K562 (cell line): ENCODE results near the gene GCK. TPM values are rescaled to one million over a fixed set of nuclear protein-coding genes. Genes with fewer than 3 reads are reported as not detected.

Experiments
- ATAC-seq: fragments of 200-7000 bp; cut with Tn5 transposase; 3 replicates; pipeline ENCODE4 v1.9.1; 2020; ENCODE audit warnings: moderate library complexity
- BruUV-seq: library from RNA; stranded (reverse); fragments of 400-500 nt; replicated peaks from 2 replicates; lab custom pipeline; 2021; lab: Mats Ljungman, UMichigan
- CTCF ChIA-PET: fragments of 300-600 bp; formaldehyde crosslinking; extraction: SDS; loops from one replicate; lab custom pipeline; 2021; ENCODE audit warnings: low intra/inter-chr PET ratio; lab: Yijun Ruan, JAX
- POLR2A ChIA-PET: fragments of 300-600, 350-650 bp; sonication (Branson Sonifier 250); formaldehyde crosslinking; extraction: SDS; loops from one replicate; lab custom pipeline; 2021; ENCODE audit warnings: antibody characterized with exemption, inconsistent platforms; lab: Yijun Ruan, JAX
- DNase-seq, 4 experiments: peaks; one replicate each; pipeline versions ENCODE4 v3.0.0 to v3.0.0-alpha.2; 2011 to 2018; ENCODE audit warnings: low spot score in 3 of 4, mixed read lengths in 3 of 4; ENCODE audit errors: extremely low read depth in 1 of 4
- FAIRE-seq: peaks from 2 replicates; lab custom pipeline; 2011; peaks lifted over from hg19 to GRCh38; lab: Jason Lieb, UNC
- H2AFZ ChIP-seq: 2 replicates; pipeline ENCODE4 v1.6.0; 2011; ENCODE audit warnings: low read depth, low read length, control low read depth, inconsistent platforms
- H3K27ac ChIP-seq: fragments of 200-600 bp; 3 replicates; pipeline ENCODE4 v1.8.0; 2011; ENCODE audit warnings: low read depth, mild to moderate bottlenecking, control low read depth, inconsistent platforms, low read length, moderate library complexity, mixed read lengths; ENCODE audit errors: extremely low read depth
- H3K27me3 ChIP-seq, 2 experiments: fragments of 300-600 bp in 1 of 2; 2 replicates in 1 of 2; 3 replicates in 1 of 2; pipeline versions ENCODE4 v1.6.0 to v1.8.0; 2011; ENCODE audit warnings: inconsistent platforms in 2 of 2, low read length in 2 of 2, mild to moderate bottlenecking in 1 of 2, mixed read lengths in 1 of 2, moderate library complexity in 1 of 2; ENCODE audit not compliant: control insufficient read depth in 2 of 2, insufficient read depth in 2 of 2
- H3K36me3 ChIP-seq: fragments of 300-600 bp; 3 replicates; pipeline ENCODE4 v1.8.0; 2011; ENCODE audit warnings: mild to moderate bottlenecking, low read length, inconsistent platforms; ENCODE audit not compliant: control insufficient read depth, insufficient read depth
- H3K4me1 ChIP-seq, 2 experiments: fragments of 200-600 bp in 1 of 2; replicated peaks in 1 of 2; 2 replicates in 1 of 2; 3 replicates in 1 of 2; pipeline versions ENCODE4 v1.5.1 to v1.8.0; 2011; ENCODE audit warnings: inconsistent platforms in 2 of 2, low read length in 2 of 2, mild to moderate bottlenecking in 1 of 2, mixed read lengths in 1 of 2, moderate library complexity in 1 of 2; ENCODE audit not compliant: control insufficient read depth in 2 of 2, insufficient read depth in 2 of 2
- H3K4me2 ChIP-seq: 2 replicates; pipeline ENCODE4 v1.6.1; 2011; ENCODE audit warnings: low read length, control low read depth, inconsistent platforms, mixed read lengths; ENCODE audit not compliant: insufficient read depth
- H3K4me3 ChIP-seq: fragments of 200-600 bp; sonication (generic), shearing (Covaris generic); 2 replicates; pipeline ENCODE4 v1.5.1; 2016; ENCODE audit warnings: control low read depth, inconsistent platforms
- H3K79me2 ChIP-seq: fragments of 200-600 bp; 3 replicates; pipeline ENCODE4 v1.8.0; 2011; ENCODE audit warnings: low read length, inconsistent platforms; ENCODE audit not compliant: control insufficient read depth, insufficient read depth
- H3K9ac ChIP-seq, 2 experiments: 2 replicates each; pipeline versions ENCODE4 v1.6.0 to v1.6.1; 2011; ENCODE audit warnings: low read depth in 2 of 2, low read length in 2 of 2, control low read depth in 1 of 2, inconsistent platforms in 1 of 2, mild to moderate bottlenecking in 1 of 2, mixed read lengths in 1 of 2; ENCODE audit not compliant: insufficient read depth in 1 of 2
- H3K9me1 ChIP-seq: one replicate; pipeline ENCODE4 v1.6.0; 2011; ENCODE audit warnings: inconsistent platforms, mild to moderate bottlenecking, low read length, moderate library complexity; ENCODE audit not compliant: control insufficient read depth, insufficient read depth
- H3K9me3 ChIP-seq: replicated peaks from 2 replicates; pipeline ENCODE4 v1.5.1; 2011; ENCODE audit warnings: low read depth, low read length, inconsistent platforms; ENCODE audit not compliant: control insufficient read depth, insufficient read depth
- H4K20me1 ChIP-seq: replicated peaks from 2 replicates; pipeline ENCODE4 v1.6.1; 2011; ENCODE audit warnings: low read length, inconsistent platforms, mixed read lengths; ENCODE audit not compliant: control insufficient read depth, insufficient read depth
- BRCA1 ChIP-seq, 2 experiments: fragments of 450-650 bp in 1 of 2; sonication (generic) in 1 of 2; formaldehyde crosslinking in 1 of 2; IDR thresholded peaks; 2 replicates each; pipeline versions ENCODE4 v1.5.0 to v1.6.1; 2017 to 2020; ENCODE audit warnings: mild to moderate bottlenecking in 1 of 2, missing genetic modification reagents in 1 of 2
- E2F8 ChIP-seq: fragments of 450-650 bp; IDR thresholded peaks from 2 replicates; pipeline ENCODE4 v1.7.1; 2018; ENCODE audit warnings: mild to moderate bottlenecking, low read depth; ENCODE audit not compliant: partially characterized antibody
- ESRRA ChIP-seq: fragments of 450-650 bp; IDR thresholded peaks from 2 replicates; pipeline ENCODE4 v1.6.1; 2014; ENCODE audit warnings: low read depth, mild to moderate bottlenecking, moderate library complexity, borderline replicate concordance
- GTF2F1 ChIP-seq: IDR thresholded peaks from 2 replicates; pipeline ENCODE4 v1.6.1; 2011; ENCODE audit warnings: low read depth, low read length, improper control_type of control experiment
- HDGF ChIP-seq: fragments of 450-650 bp; IDR thresholded peaks from 2 replicates; pipeline ENCODE4 v1.6.1; 2016
- NR4A1 ChIP-seq, 2 experiments: fragments of 250-450 bp in 1 of 2; fragments of 450-650 bp in 1 of 2; sonication (Bioruptor Pico) in 1 of 2; IDR thresholded peaks; 2 replicates each; pipeline versions ENCODE4 v1.4.0 to v1.6.1; 2016 to 2020; ENCODE audit warnings: mild to moderate bottlenecking in 2 of 2, missing compliant biosample characterization in 1 of 2, missing genetic modification characterization in 1 of 2, moderate library complexity in 1 of 2
- PRDM10 ChIP-seq: fragments of 450-650 bp; IDR thresholded peaks from 2 replicates; pipeline ENCODE4 v1.6.1; 2018; ENCODE audit not compliant: partially characterized antibody
- RBM34 ChIP-seq: fragments of 200-400 bp; formaldehyde crosslinking; IDR thresholded peaks from 2 replicates; pipeline ENCODE4 v1.6.1; 2018; ENCODE audit warnings: low read length, borderline replicate concordance; ENCODE audit not compliant: insufficient read depth
- SNIP1 ChIP-seq: fragments of 450-650 bp; IDR thresholded peaks from 2 replicates; pipeline ENCODE4 v1.7.1; 2017; ENCODE audit warnings: low read depth, mild to moderate bottlenecking
- SRF ChIP-seq, 2 experiments: fragments of 250-450, 450-650 bp in 1 of 2; sonication (Bioruptor Pico) in 1 of 2; sonication (generic) in 1 of 2; formaldehyde crosslinking; IDR thresholded peaks; 2 replicates each; pipeline versions ENCODE4 v1.5.0 to v1.5.1; 2020 to 2022; ENCODE audit warnings: mild to moderate bottlenecking in 1 of 2, missing genetic modification reagents in 1 of 2
- ZKSCAN3 ChIP-seq: fragments of 250-450 bp; sonication (Bioruptor Pico); IDR thresholded peaks from 2 replicates; pipeline ENCODE4 v1.4.0; 2020
- ZNF395 ChIP-seq: fragments of 200-800 bp; sonication (Bioruptor generic); IDR thresholded peaks from 2 replicates; pipeline ENCODE4 v1.6.1; 2017; ENCODE audit warnings: missing genetic modification characterization, missing compliant biosample characterization
- WGBS: fragments of 100-300 bp; shearing (Covaris generic); methylation state at CpG from one replicate; pipeline ENCODE4 v1.1.6; 2016; ENCODE audit warnings: low coverage, mixed read lengths; ENCODE audit not compliant: insufficient coverage; ENCODE audit errors: missing lambda C conversion rate; 5-methylcytosine and 5-hydroxymethylcytosine counted together
- in situ Hi-C: fragments of 300-500 bp; cut with MboI; formaldehyde crosslinking; loops from 4 replicates; pipeline ENCODE4 v1.15.0; 2018; ENCODE audit warnings: inconsistent platforms, mixed read lengths
- intact Hi-C: fragments of 100-400 bp; cut with micrococcal nuclease; formaldehyde crosslinking; loops from 2 replicates; pipeline ENCODE4 v1.14.2; 2022
- polyA plus RNA-seq, 8 experiments: library from polyadenylated mRNA; depleted of rRNA in 4 of 8; stranded (reverse) in 5 of 8; unstranded in 3 of 8; fragments of >200 nt; fragmentation: Nextera tagmentation in 2 of 8; fragmentation: Illumina TruSeq in 1 of 8; extraction: Ambion mirVana in 2 of 8; extraction: Trizol in 1 of 8; gene quantifications; 2 replicates each; pipeline versions ENCODE4 v1.2.1 to v1.2.3, GENCODE V29; 2011 to 2014; ENCODE audit warnings: inconsistent platforms in 1 of 8, missing spikeins in 1 of 8
- total RNA-seq, 7 experiments: library from RNA; depleted of rRNA in 6 of 7; stranded (reverse); fragments of >200 nt in 6 of 7; fragmentation: Illumina TruSeq in 2 of 7; extraction: Trizol in 2 of 7; gene quantifications; 2 replicates each; pipeline versions ENCODE4 v1.2.1 to v1.2.3, GENCODE V29; 2011 to 2021; ENCODE audit warnings: low replicate concordance in 1 of 7

The GCK gene
- total and polyA plus RNA-seq, 9 of the 15 experiments (the other 6 are each of a cell fraction or from before 2014, with no cell fraction given): 0.11 to 0.55 (median 0.16) TPM; not detected in 3

GRCh38 chr7:44163591-44163990, 25.6 kb downstream of the GCK start (continued):
- TF ChIP-seq PRDM10 (no peak), SNIP1 (no peak), RBM34 (no peak)

GRCh38 chr7:44162785-44163395, 26.3 kb downstream of the GCK start:
- H4K20me1 ChIP-seq: no peaks in the 10 kb centered on the region
- H3K27ac ChIP-seq: no peak overlapping the region
- ChIA-PET CTCF (no interaction called here), POLR2A (interaction anchor here (0.7 to 1.3 kb wide), 3 partner anchors 11 to 32 kb away, joined by 3 to 5 read pairs (median 5); no protein-coding TSS in a partner anchor)
- FAIRE-seq: no peak
- no peaks in the 10 kb centered on the region for H3K79me2 ChIP-seq
- H3K9me3 ChIP-seq: no peaks in the 10 kb centered on the region
- whole genome bisulfite sequencing: 0% methylated on average over 1 of the region's 1 CpG
- no peak overlapping the region for H2AFZ ChIP-seq
- intact Hi-C loops: no loop called here
- H3K36me3 ChIP-seq: no peaks in the 10 kb centered on the region
- in situ Hi-C loops: no loop called here
- H3K9me1 ChIP-seq: no peaks in the 10 kb centered on the region
- ATAC-seq: no peak
- no TSS peak for BruUV-seq
- peaks cover 0 to 10% of the 10 kb centered on the region in 2 experiments; a peak in 3 of 5 replicates for H3K4me1 ChIP-seq
- peaks cover 3 to 12% of the 10 kb centered on the region in 2 experiments; a peak in 3 of 5 replicates for H3K27me3 ChIP-seq
- H3K4me2 ChIP-seq: no peak overlapping the region
- no peak overlapping the region for H3K9ac ChIP-seq
- no peak for DNase-seq
- no peak overlapping the region for H3K4me3 ChIP-seq
- TF ChIP-seq GTF2F1 (no peak), BRCA1 (IDR thresholded peaks at IDR 0.05) (no peak), BRCA1 (CRISPR knock-in tag; IDR thresholded peaks at IDR 0.05) (no peak), HDGF (no peak), E2F8 (no peak), ZKSCAN3 (no peak), NR4A1 (CRISPR knock-in tag; IDR thresholded peaks at IDR 0.05) (no peak), NR4A1 (tag; IDR thresholded peaks at IDR 0.05) (no peak), ZNF395 (no peak), ESRRA (no peak), SRF (CRISPR knock-in tag; IDR thresholded peaks at IDR 0.05) (no peak)
